Fibroblast of skin of right biceps (primary cell): ENCODE measurements around the gene GABRG1.

ENCODE experiments used
- DNase-seq: peaks from one replicate; pipeline ENCODE4 v3.0.0-alpha.2; 2013

Gene GABRG1

GRCh38 chr4:46123913-46124755 is at the start of gene GABRG1:
Gene GABRG1, minus strand, starts transcription at chr4:46124054. Its CDS starts 141 bp downstream, at chr4:46123913.
- no peak for DNase-seq

DNA sequence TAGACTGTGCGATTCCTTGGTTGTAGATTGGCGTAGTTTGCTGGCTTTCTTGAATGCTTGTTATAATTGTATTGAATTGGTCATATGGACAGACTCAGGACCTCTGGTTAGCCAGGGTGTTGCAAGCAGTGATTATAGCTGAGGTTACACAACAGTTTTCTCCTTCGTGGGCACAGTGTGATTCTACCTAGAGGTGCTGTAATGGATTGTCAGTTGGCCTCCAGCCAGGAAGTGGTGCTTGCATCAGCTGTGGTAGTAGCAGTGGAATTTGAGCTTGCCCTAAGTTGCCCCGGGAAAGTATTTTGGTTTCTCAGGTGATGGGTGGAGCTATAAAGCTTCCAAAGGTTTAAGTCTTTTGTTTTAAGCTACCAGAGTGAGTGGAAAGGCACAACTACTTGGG is 23.1 kb upstream of the GABRG1 start:
- no peak for DNase-seq

DNA sequence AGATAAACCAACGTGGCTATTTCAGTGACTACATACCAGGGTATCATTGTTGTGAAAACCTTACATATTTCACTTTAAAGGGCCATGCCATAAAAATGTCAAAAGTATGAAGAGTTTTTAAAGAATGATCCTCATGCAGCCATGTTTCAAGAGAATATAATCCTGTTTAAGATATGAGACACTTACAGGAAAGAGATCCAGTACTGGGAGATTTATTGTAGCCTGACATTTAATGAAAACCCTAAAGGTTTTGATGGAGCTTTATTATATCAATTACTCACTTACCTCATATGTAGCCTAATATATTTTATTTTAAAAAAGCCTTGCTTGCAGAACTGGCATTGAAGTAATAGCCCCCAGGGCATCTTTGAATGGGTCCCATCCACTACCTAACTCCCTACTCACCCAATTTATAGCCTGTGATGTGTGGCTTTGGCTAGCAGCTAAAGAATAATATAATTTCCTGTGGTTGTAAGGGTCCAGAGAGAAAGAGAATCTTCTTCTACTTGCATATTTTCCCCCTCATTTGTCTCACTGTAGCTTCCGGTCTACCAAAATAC is 7.7 kb upstream of the GABRG1 start:
- DNase-seq = no peak

GRCh38 chr4:46124773-46125413 is 1.0 kb upstream of the GABRG1 start:
- no peak for DNase-seq

DNA sequence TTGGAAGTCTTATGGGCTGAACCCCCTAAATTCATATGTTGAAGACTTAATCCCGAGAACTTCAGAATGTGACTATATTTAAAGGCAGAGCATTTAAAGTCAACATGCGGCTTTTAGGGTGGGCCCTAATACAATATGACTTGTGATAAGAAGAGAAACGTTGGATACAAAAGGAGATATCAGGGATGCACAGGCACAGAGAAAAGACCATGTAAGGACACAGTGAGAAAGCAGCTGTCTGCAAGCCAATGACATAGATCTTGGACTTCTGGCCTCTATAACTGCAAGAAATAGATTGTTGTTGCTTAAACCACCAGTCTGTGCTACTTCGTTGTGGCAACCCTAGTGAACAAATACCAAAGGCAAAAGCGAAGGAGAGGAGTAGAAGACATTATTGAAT is 42.2 kb downstream of the GABRG1 start:
- DNase-seq = no peak

- DNase-seq = no peak
Observed at GRCh38 chr4:46081248-46081647, 42.6 kb downstream of the GABRG1 start.

DNA sequence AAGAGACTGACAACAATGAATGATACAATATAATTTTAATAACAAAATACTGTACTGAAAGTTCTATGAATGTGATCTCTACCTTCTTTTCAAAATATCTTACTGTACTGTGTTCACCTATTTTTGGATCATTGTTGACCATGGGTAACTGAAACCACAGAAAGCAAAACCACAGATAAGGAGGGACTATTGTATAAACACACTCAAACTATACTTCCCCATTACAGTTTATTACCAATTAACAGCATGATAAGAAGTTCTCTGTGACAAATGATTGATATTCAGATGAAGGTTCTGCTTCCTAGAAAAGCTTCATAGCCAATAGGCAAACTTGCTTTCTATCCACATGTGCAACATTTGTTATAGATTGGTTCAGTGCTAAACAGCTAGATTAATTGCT is 50.1 kb downstream of the GABRG1 start:
- no peak for DNase-seq

DNA sequence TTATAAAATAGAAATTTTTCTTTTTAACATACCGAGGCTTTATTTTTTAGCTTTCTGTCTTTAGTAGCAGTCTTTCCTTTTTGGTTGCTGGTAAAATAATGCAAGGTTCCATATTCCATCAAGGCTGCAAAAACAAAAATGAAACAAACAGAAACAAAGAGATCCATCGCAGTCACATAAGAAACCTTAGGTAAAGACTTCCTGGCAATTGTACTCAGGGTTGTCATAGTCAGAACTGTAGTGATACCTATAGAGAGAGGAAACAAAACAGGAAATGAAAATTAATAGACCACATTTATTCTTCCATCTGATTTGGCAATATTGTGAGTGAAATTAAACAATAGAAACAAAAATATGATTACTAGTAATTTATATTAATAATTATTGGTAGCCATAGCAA is 72.5 kb downstream of the GABRG1 start:
- DNase-seq = no peak

DNA sequence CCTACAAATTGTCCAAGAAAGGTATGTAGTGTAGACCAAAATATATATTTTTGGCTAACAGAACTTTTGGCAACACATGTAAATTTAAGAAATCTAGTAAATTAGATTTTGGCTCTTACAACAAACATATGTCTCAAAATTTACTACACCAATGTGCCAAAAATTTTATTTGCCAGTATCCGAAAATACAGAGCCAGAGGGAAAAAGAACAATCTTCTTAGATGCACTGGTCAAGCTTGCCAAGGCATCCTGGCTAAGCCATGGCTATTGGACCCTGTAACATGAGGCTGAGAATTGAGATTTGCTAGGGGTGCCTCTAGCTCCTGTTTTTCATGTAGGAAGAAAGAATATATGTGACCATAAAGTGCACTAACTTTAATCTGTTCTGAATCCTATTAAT is 91.8 kb downstream of the GABRG1 start:
- DNase-seq = no peak

- DNase-seq = no peak
Observed at GRCh38 chr4:46016306-46016705, 107.5 kb downstream of the GABRG1 start.

DNA sequence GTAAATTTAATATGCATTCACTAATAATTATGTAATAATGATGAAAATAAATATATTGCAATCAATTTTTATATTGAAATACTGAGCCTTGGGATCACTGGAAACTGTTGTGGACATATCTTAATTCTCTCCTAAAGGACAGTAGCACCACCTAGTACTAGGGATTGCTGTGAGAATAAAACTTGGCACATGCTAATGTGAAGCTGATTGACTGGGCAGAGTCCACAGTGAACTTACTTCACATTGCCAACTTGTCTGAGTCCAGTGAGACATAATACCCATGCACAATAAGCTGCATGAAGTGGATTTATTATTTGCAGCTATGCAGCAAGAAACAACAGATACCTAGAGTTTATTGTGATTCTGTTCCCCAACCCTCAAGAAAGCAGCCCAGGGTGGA is 131.1 kb downstream of the GABRG1 start:
- DNase-seq = no peak

- DNase-seq = no peak
Observed at GRCh38 chr4:45989775-45990174, 134.1 kb downstream of the GABRG1 start.

GRCh38 chr4:45987858-45988257 is 136.0 kb downstream of the GABRG1 start:
- DNase-seq = no peak
